GM18951 (cell line): ENCODE data around the gene KLHL29.

ENCODE experiments used
- POLR2A ChIP-seq: IDR thresholded peaks from 4 replicates; pipeline ENCODE4 v1.6.1; 2011; ENCODE audit warnings: mild to moderate bottlenecking; ENCODE audit not compliant: insufficient read length, insufficient read depth; ENCODE audit errors: extremely low read depth
- in situ Hi-C: fragments of 300-500 bp; cut with MboI; formaldehyde crosslinking; loops from one replicate; pipeline ENCODE4 v1.12.0; 2022; ENCODE audit warnings: low sequenced_read_pairs, mixed read lengths, inconsistent platforms; ENCODE audit not compliant: unreplicated experiment

The KLHL29 gene

DNA sequence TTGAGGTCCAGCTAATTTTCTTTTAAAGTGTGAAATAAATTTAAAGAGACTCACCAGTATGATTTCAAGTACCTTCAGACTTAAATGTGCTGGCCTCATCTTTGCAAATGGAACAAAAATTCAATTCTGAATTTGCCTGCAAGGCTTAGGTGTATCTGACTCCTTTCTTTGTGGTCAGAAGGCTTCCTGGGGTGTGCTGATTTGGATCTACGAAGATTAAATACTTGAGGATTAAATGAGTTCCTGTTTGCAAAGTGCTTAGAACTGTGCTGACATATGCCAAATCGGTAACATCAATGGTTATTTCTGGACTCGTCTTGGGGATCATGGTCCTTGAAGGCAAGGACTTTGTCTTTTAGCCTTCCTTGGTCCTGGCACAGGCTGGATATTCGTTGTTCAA is 9.7 kb downstream of the KLHL29 start:
- in situ Hi-C loops, result no loop called here

DNA sequence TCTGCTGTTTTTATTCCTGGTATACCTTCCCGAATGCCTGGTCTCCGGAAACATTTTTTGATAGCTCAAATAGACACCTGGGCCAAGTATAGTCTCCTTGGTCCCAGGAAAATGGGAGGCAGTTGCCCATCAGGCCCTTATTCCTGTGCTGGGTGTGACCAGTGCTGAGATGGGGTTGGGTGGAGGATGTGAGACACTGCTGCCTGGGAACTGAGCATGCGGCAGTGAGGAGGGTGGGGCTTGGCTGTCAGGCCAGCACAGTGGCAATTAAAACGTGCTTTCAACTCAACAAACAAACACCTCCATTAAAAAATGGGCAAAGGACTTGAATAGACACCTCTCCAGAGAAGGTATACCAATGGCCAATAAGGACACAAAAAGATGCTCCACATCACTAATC is 12.5 kb downstream of the KLHL29 start:
- in situ Hi-C loops, result no loop called here
- no peak for TF ChIP-seq POLR2A

More for the DNA sequence above, 9.7 kb downstream of the KLHL29 start:
- TF ChIP-seq POLR2A, result no peak

DNA sequence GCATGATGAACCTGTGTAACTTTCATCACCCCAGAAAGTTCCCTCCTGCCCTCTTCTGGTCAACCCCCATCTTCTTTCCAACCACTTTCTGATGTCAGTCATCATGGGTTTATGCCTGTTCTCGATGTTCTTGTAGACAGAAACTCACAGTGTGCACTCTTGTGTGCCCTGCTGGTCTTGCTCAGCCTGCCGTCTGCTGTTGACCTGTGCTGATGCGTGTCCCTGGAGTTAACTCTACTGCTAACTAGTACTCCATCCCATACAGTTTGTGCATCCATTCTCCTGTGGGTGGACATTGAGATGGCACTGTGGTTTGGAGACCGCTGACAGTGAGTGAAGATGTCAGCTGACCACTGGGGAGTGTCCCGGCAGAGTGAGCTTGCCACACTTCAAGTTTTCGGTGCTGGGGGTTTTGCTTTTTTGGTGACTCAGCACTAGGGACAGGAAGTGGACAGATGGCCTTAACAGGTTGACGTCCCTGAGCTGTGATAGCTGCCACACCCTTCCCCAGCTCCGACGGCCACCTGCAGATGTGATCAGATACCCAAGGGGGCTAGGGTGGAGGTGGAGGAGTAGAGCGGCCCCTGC is 14.8 kb downstream of the KLHL29 start:
- in situ Hi-C loops, result no loop called here

DNA sequence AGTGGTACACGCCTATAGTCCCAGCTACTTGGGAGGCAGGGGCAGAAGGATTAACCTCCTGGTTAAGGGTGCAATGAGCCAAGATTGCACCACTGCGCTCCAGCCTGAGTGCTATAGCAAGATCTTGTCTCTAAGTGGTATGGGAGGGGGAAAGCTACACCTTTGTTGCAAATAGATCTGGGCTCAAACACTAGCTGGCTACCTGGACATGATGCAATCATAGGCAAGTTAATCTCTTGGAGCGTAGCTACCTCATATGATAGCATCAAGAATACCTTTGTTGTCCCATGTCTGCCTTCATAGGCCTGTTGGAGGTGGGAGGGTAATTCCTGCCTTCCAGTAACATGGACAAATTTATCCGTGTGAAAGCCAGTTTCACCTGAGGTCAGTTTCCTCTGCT is 15.7 kb downstream of the KLHL29 start:
- TF ChIP-seq POLR2A, result no peak
- in situ Hi-C loops, result no loop called here

More for the DNA sequence above, 14.8 kb downstream of the KLHL29 start:
- TF ChIP-seq POLR2A, result no peak

DNA sequence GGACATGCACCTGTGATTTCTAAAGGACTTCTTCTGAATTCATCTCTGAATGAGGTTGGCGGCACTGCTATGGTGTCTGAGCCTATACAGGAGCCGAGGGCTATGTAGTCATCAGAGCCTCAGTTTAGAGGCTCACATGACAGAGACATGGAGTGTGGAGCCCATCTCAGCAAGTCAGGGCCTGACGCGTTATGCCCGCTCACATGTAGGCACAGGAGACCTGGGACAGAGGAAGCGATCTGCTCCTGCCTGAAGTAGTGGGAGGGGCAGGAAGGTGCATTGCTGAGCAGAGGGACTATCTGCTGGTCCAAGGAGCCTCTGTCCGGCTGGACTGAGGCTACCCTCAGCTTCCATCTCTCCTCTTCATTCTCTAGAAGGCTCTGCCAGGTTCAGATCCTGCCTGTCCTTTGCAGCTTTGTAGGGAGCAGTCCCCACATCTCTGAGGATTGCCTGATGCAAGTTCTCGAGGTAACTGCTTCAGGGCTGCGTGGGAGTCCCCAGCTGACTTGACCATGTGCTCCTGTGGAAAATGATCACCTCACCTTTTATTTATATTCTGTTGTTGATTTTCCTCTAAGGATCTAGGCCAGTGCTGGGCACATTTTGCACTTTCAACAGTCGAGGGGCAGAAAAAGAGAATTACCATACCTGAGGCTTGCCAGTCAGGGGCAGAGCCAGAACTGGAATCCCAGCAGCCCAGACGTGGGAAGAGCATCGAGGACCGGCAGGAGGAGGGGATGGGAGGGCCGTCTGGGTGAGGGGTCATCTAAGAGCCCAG is 16.6 kb downstream of the KLHL29 start:
- in situ Hi-C loops, result no loop called here
- no peak for TF ChIP-seq POLR2A

DNA sequence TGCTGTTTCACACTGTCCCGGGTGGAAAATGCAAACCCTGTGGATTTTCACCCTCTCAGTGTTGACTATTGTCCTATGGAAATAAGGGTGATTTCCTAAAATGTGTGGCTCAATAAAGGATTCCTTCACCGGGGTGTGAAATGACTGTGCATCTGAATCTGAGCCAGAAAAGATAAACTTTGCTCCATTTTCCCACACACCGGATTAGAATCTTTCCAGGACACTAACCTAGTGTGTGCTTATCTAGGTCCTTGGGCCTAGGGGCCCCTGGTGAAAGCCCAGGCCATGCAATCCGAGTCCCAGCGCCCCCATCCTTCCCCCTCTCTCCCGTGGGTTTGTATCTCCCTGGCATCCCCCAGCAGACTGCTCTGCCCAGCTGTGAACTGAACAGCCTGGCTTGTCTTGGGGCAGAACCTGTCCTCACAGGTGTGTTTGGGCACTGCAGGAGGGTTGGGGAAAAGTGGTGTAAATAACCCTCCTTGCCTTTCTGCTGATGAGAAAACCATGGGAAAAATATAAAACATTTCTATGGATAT is 17.3 kb downstream of the KLHL29 start:
- in situ Hi-C loops, result no loop called here
- no peak for TF ChIP-seq POLR2A

DNA sequence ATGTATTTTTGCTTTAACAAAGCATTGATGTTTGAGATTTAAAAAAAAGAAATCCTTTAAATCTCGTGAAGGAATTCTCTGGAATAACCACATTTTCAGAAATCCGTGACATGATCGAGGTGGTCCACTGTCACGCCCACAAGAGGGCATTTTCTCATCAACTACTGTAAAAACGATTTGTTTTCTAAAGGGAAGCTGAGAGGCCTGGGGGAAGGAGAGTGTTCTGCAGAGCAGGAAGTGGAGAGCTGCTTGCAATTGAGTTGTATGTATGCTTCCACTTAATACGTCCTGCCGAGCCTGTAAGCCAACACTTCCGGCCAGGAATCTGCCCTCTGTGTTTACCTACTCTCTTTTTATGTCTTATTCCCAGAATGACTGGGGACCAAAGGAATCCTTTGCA is 19.4 kb downstream of the KLHL29 start:
- TF ChIP-seq POLR2A, result no peak
- in situ Hi-C loops, result no loop called here

DNA sequence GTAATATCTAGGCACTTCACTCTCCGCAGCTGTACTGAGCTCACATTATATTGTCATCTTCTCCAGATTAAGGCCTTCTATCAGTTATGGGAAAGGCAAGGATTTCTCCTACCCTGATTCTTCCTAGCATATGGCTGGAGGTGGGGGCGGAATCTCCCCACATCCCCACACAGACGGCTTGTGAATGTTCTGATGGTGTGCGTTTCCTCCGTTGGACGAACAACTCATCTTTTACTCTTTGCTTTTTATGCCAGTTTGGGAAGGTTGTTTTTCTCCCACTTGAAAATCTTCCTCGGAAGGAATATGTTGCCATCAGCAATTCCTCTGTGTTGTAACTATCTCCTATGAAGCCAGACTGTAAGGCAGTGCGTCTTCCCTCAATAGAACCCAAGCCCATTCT is 24.3 kb downstream of the KLHL29 start:
- TF ChIP-seq POLR2A, result no peak
- in situ Hi-C loops, result no loop called here

DNA sequence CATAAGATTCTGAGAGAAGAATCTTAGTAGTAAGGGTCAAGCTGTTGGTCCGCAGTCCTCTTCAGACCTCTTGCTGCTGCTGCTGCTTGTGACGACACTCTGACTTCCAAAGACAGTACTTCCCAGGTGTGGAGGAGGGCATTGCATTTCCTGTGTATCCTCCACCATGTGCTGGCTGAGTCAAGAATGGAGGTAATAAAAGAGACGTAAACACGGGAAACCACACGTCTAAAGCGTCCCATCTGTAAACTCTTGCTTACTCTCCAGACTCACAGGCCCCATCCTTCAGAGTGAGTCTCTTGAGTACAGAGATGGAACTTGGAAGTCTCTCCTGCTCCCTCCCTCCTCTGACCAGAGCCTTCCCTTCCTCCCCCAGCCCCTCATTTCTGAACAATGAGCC is 25.6 kb downstream of the KLHL29 start:
- no peak for TF ChIP-seq POLR2A
- in situ Hi-C loops, result no loop called here

DNA sequence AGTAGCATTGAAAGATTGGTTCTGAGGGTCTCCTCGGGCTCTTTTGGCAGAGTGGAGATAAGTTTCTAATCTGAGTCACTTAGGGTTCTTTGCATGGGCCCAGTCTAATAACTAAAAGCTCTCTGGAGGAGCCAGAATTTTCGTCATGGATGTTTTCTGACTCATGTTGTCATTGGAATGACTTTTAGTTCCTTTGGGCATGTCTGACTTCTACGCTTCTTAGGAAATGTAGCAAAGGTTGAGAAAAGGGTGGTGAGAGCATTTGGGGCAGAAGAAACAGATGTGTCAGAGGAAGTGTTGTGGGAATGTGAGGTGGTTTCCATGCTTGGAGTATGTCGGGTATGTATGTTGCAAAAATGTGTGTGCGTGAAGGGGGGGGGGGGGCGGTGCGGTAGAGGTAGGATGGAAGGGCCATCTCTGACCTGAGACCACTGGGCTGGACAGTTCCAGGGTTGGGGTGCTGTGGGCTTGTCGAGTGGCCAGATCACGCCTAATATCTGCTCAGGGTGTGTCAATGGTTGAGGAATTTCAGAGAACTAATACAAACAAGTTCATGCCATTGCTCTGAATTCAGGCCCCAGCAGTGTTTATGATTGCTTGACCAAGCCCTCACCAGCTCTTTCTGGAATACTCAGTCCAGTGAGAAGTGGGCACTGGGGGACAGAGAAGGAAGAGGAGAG is 26.9 kb downstream of the KLHL29 start:
- no peak for TF ChIP-seq POLR2A
- in situ Hi-C loops, result no loop called here

DNA sequence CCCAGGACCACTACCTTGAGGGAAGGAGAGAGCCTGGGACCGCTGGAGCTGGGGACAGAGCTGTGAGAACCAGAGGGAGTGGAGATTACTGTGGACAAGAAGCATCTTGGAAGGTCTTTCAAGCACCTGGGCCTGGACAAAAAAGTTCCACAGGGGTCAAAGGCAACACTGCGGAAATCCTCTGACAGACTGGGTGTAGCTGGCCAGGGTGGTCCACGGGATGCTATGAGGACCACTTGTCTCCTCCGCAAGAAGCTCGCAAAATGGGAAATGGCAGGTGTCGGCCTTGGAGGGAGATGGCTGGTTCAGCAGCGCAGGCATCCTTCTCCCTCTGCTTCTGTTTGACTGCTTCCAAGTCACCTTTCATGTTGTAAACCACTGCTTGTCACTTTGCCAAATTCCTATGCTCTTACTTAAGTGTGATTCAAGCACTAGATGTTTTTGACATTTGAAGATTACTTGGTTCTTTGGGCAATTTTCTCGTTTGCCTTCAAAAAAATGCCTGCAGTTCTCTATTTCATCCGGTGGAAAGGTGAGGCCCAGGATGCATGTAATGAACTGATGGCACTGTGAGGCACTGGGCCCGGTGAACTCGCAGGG is 27.7 kb downstream of the KLHL29 start:
- in situ Hi-C loops, result no loop called here
- TF ChIP-seq POLR2A, result no peak

DNA sequence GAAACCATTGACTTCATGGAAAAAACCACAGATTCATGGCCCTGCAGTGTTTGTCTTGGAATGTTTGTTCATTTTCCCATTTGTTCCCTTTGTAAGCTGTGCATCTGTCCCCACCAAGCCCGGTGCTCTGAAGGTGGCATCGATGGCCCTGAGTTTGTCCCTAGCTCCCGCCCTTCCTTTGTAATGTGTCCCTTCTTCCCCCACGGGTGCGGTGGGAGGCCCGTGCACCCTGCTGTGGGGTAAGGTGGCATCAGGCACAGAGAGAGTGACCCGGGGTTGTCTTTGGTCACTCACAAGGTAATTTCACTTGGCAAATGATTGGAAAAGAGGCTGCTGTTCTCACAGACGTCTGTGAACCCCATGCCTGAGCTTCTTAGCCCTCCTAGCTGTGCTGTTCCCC is 28.7 kb downstream of the KLHL29 start:
- TF ChIP-seq POLR2A, result no peak
- in situ Hi-C loops, result no loop called here

DNA sequence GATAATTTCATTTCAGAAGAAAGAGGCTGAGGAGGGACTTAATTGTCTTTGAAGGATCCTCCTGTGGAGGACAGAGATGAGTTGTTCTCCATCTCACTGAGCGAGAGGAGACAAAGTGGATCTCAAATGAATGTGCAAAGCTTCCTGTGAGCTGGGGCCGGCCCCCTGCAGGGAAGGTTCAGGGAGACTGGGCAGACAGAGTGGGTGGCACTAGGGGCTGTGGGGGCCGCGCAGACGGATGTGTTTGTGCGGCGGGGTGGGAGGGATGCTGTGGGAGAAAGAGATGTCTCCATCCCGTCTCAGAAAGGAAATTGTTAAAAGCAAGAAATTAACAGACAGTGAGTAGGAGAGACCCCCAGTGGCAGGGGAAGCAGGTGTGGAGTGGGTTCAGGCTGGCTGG is 29.1 kb downstream of the KLHL29 start:
- in situ Hi-C loops, result no loop called here
- no peak for TF ChIP-seq POLR2A
